HepG2 (cell line): ENCODE results near the gene ABHD2. TPM values are rescaled to one million over a fixed set of nuclear protein-coding genes. Genes with fewer than 3 reads are reported as not detected.

ENCODE experiments used
- ATAC-seq: fragments of 200-7000 bp; cut with Tn5 transposase; 3 replicates; pipeline ENCODE4 v1.9.1; 2020; ENCODE audit warnings: mild to moderate bottlenecking, moderate library complexity
- BruUV-seq: library from RNA; stranded (reverse); fragments of 400-500 nt; replicated peaks from 2 replicates; lab custom pipeline; 2021; lab: Mats Ljungman, UMichigan
- CTCF ChIA-PET: fragments of 300-600 bp; formaldehyde crosslinking; extraction: SDS; loops from one replicate; lab custom pipeline; 2021; ENCODE audit warnings: low total read pairs, inconsistent platforms, low intra/inter-chr PET ratio; lab: Yijun Ruan, JAX
- POLR2A ChIA-PET: fragments of 350-600 bp; sonication (Branson Sonifier 250); formaldehyde crosslinking; loops from one replicate; lab custom pipeline; 2020; ENCODE audit warnings: antibody characterized with exemption, inconsistent platforms; lab: Yijun Ruan, JAX
- DNase-seq: peaks from one replicate; pipeline ENCODE4 v3.0.0-alpha.2; 2015; ENCODE audit warnings: low spot score
- FAIRE-seq: peaks from 3 replicates; lab custom pipeline; 2011; peaks lifted over from hg19 to GRCh38; lab: Jason Lieb, UNC
- H2AFZ ChIP-seq: one replicate; pipeline ENCODE4 v1.6.1; 2011; ENCODE audit warnings: low read length, inconsistent platforms
- H3K27ac ChIP-seq: fragments of 300-600 bp; 3 replicates; pipeline ENCODE4 v1.8.0; 2011; ENCODE audit warnings: mixed run types, mild to moderate bottlenecking, mixed read lengths, low read length, inconsistent platforms; ENCODE audit not compliant: insufficient read depth; ENCODE audit errors: extremely low read length
- H3K27me3 ChIP-seq, 2 experiments: fragments of 200-600 bp in 1 of 2; 2 replicates in 1 of 2; 3 replicates in 1 of 2; pipeline versions ENCODE4 v1.6.0 to v1.8.0; 2011; ENCODE audit warnings: low read length in 2 of 2, mild to moderate bottlenecking in 2 of 2, moderate library complexity in 2 of 2, inconsistent platforms in 1 of 2; ENCODE audit not compliant: insufficient read depth in 2 of 2, control insufficient read depth in 1 of 2
- H3K36me3 ChIP-seq, 2 experiments: fragments of 200-600 bp in 1 of 2; replicated peaks in 1 of 2; 2 replicates in 1 of 2; 3 replicates in 1 of 2; pipeline versions ENCODE4 v1.5.1 to v1.8.0; 2011; ENCODE audit warnings: low read length in 2 of 2, inconsistent platforms in 1 of 2; ENCODE audit not compliant: insufficient read depth in 2 of 2, control insufficient read depth in 1 of 2
- H3K4me1 ChIP-seq: 2 replicates; pipeline ENCODE4 v1.5.1; 2012; ENCODE audit warnings: low read length, inconsistent platforms; ENCODE audit not compliant: insufficient read depth
- H3K4me2 ChIP-seq: 2 replicates; pipeline ENCODE4 v1.6.0; 2011; ENCODE audit warnings: low read depth, low read length, inconsistent platforms
- H3K4me3 ChIP-seq, 3 experiments: fragments of 200-600 bp in 1 of 3; sonication (generic), shearing (Covaris generic) in 1 of 3; replicated peaks in 1 of 3; 2 replicates each; pipeline ENCODE4 v1.5.1; 2011 to 2016; ENCODE audit warnings: low read length in 3 of 3, inconsistent platforms in 2 of 3, low read depth in 2 of 3, mild to moderate bottlenecking in 2 of 3, control low read depth in 1 of 3, mixed read lengths in 1 of 3; ENCODE audit not compliant: insufficient read depth in 1 of 3
- H3K79me2 ChIP-seq: one replicate; pipeline ENCODE4 v1.6.1; 2011; ENCODE audit warnings: low read length, inconsistent platforms; ENCODE audit not compliant: insufficient read depth
- H3K9ac ChIP-seq: 2 replicates; pipeline ENCODE4 v1.6.0; 2011; ENCODE audit warnings: mild to moderate bottlenecking, low read depth, low read length, inconsistent platforms; ENCODE audit not compliant: insufficient read depth
- H3K9me3 ChIP-seq: 2 replicates; pipeline ENCODE4 v1.5.1; 2012; ENCODE audit warnings: mild to moderate bottlenecking, low read length
- H4K20me1 ChIP-seq: 2 replicates; pipeline ENCODE4 v1.6.0; 2011; ENCODE audit warnings: inconsistent platforms, mild to moderate bottlenecking, low read length, moderate library complexity; ENCODE audit not compliant: insufficient read depth
- CBX2 ChIP-seq, 2 experiments: fragments of 200-600 bp in 1 of 2; sonication (generic); formaldehyde crosslinking in 1 of 2; IDR thresholded peaks; 2 replicates each; pipeline versions ENCODE4 v1.7.0 to v1.8.1; 2018 to 2022; ENCODE audit warnings: low read depth in 2 of 2, low read length in 1 of 2, mild to moderate bottlenecking in 1 of 2, missing genetic modification reagents in 1 of 2
- FOXM1 ChIP-seq: sonication (generic); formaldehyde crosslinking; IDR thresholded peaks from 2 replicates; pipeline ENCODE4 v1.5.0; 2020; ENCODE audit warnings: missing genetic modification reagents
- HMGXB4 ChIP-seq, 2 experiments: sonication (generic) in 1 of 2; formaldehyde crosslinking in 1 of 2; IDR thresholded peaks; 2 replicates each; pipeline versions ENCODE4 v1.4.0 to v1.6.1; 2018 to 2020; ENCODE audit warnings: missing genetic modification reagents in 2 of 2, borderline replicate concordance in 1 of 2, low read depth in 1 of 2, mild to moderate bottlenecking in 1 of 2, missing biosample characterization in 1 of 2
- ZNF335 ChIP-seq: sonication (generic); formaldehyde crosslinking; IDR thresholded peaks from 2 replicates; pipeline ENCODE4 v1.4.0; 2020; ENCODE audit warnings: missing genetic modification reagents
- ZNF776 ChIP-seq: sonication (generic); formaldehyde crosslinking; IDR thresholded peaks from 2 replicates; pipeline ENCODE4 v1.4.0; 2020; ENCODE audit warnings: mild to moderate bottlenecking, missing genetic modification reagents
- WGBS: methylation state at CpG from one replicate; pipeline ENCODE4 v1.1.6; 2017; ENCODE audit warnings: low lambda C conversion rate; 5-methylcytosine and 5-hydroxymethylcytosine counted together
- in situ Hi-C: cut with HindIII; loops from 2 replicates; pipeline ENCODE4 v1.10.0; 2017; ENCODE audit warnings: low pct_unique_long_range_greater_than_20kb; ENCODE audit not compliant: extremely low pct_ligation_motif_present
- intact Hi-C: fragments of 100-400 bp; cut with micrococcal nuclease; formaldehyde crosslinking; loops from one replicate; pipeline ENCODE4 v1.10.0; 2022; ENCODE audit not compliant: unreplicated experiment
- polyA plus RNA-seq, 8 experiments: library from polyadenylated mRNA; depleted of rRNA in 3 of 8; stranded (reverse) in 7 of 8; unstranded in 1 of 8; fragments of >200 nt; fragmentation: Illumina TruSeq in 4 of 8; extraction: Trizol in 4 of 8; gene quantifications; 2 replicates each; pipeline versions ENCODE4 v1.2.1 to v1.2.3, GENCODE V29; 2011 to 2016; ENCODE audit warnings: low read depth in 4 of 8, missing spikeins in 1 of 8, mixed read lengths in 1 of 8; ENCODE audit not compliant: insufficient read depth in 1 of 8
- total RNA-seq, 5 experiments: library from RNA; depleted of rRNA; stranded (reverse); fragments of >200 nt; fragmentation: Illumina TruSeq; extraction: Trizol; gene quantifications; 2 replicates each; pipeline ENCODE4 v1.2.3, GENCODE V29; 2016; ENCODE audit warnings: low read depth in 1 of 5
- TF ChIP-seq, protein P1 (sequence below): sonication (generic); formaldehyde crosslinking; IDR thresholded peaks from 2 replicates; pipeline ENCODE4 v1.4.0; 2020; ENCODE audit warnings: mild to moderate bottlenecking, missing genetic modification reagents

Gene ABHD2
- total and polyA plus RNA-seq, 2 of the 13 experiments (the other 11 are each of a cell fraction or from before 2014, with no cell fraction given): 14.8 to 22.4 TPM

- Histone ChIP-seq H3K4me3 (no peak overlapping the region), H3K4me2 (no peak overlapping the region), H4K20me1 (no peaks in the 10 kb centered on the region), H3K27ac (no peak overlapping the region), H3K27me3 (no peaks in the 10 kb centered on the region), H2AFZ (no peak overlapping the region), H3K36me3 (peaks cover 19 to 53% of the 10 kb centered on the region in 2 experiments; a peak in 4 of 5 replicates), H3K4me1 (peaks cover 10% of the 10 kb centered on the region), H3K9me3 (no peaks in the 10 kb centered on the region), H3K9ac (no peak overlapping the region), H3K79me2 (no peaks in the 10 kb centered on the region)
- intact Hi-C loops: no loop called here
- FAIRE-seq (no peak), DNase-seq (no peak), ATAC-seq (no peak)
- in situ Hi-C loops: no loop called here
- no TSS peak for BruUV-seq
- no peak for TF ChIP-seq CBX2 (IDR thresholded peaks at IDR 0.05; ENCODE audit: low read depth, low read length)
- TF ChIP-seq CBX2 (CRISPR knock-in tag; IDR thresholded peaks at IDR 0.05; ENCODE audit: low read depth): no peak
- no peak for TF ChIP-seq FOXM1 (CRISPR knock-in tag)
- TF ChIP-seq HMGXB4 (CRISPR knock-in tag; IDR thresholded peaks at IDR 0.05; ENCODE audit: borderline replicate concordance in 1 of 2, low read depth in 1 of 2): no peak
- TF ChIP-seq, protein P1, sequence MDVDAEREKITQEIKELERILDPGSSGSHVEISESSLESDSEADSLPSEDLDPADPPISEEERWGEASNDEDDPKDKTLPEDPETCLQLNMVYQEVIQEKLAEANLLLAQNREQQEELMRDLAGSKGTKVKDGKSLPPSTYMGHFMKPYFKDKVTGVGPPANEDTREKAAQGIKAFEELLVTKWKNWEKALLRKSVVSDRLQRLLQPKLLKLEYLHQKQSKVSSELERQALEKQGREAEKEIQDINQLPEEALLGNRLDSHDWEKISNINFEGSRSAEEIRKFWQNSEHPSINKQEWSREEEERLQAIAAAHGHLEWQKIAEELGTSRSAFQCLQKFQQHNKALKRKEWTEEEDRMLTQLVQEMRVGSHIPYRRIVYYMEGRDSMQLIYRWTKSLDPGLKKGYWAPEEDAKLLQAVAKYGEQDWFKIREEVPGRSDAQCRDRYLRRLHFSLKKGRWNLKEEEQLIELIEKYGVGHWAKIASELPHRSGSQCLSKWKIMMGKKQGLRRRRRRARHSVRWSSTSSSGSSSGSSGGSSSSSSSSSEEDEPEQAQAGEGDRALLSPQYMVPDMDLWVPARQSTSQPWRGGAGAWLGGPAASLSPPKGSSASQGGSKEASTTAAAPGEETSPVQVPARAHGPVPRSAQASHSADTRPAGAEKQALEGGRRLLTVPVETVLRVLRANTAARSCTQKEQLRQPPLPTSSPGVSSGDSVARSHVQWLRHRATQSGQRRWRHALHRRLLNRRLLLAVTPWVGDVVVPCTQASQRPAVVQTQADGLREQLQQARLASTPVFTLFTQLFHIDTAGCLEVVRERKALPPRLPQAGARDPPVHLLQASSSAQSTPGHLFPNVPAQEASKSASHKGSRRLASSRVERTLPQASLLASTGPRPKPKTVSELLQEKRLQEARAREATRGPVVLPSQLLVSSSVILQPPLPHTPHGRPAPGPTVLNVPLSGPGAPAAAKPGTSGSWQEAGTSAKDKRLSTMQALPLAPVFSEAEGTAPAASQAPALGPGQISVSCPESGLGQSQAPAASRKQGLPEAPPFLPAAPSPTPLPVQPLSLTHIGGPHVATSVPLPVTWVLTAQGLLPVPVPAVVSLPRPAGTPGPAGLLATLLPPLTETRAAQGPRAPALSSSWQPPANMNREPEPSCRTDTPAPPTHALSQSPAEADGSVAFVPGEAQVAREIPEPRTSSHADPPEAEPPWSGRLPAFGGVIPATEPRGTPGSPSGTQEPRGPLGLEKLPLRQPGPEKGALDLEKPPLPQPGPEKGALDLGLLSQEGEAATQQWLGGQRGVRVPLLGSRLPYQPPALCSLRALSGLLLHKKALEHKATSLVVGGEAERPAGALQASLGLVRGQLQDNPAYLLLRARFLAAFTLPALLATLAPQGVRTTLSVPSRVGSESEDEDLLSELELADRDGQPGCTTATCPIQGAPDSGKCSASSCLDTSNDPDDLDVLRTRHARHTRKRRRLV: no peak
- no peak for TF ChIP-seq ZNF776 (CRISPR knock-in tag)
- TF ChIP-seq ZNF335 (CRISPR knock-in tag): no peak
- ChIA-PET POLR2A (no interaction called here), CTCF (no interaction called here)
- 96% methylated on average over 5 of the region's 6 CpGs for WGBS
These were observed 67.4 kb downstream of the ABHD2 start for GRCh38 chr15:89155656-89156055.
